ENCODE data around the gene INTS11. TPM values are rescaled to one million over a fixed set of nuclear protein-coding genes. Genes with fewer than 3 reads are reported as not detected.
A peak's percentile ranks its signal among the peaks of the same experiment; 100 is the strongest.

INTS11 gene
- polyA plus RNA-seq, 3 donors, result 46.2 to 154 (median 49.6) TPM

GRCh38 chr1:1341549-1342021 lies 17.1 kb upstream of the INTS11 start:
- Histone ChIP-seq H3K79me2 (ENCODE audit: insufficient read depth, low read length) (peaks cover 10% of the 10 kb centered on the region), H4K20me1 (ENCODE audit: insufficient read depth, low read length) (peaks cover 33% of the 10 kb centered on the region), H3K4me2 (replicated peaks; ENCODE audit: extremely low read depth, low read length, poor library complexity, severe bottlenecking) (no peak overlapping the region), H2AFZ (ENCODE audit: insufficient read depth, low read depth, low read length, poor library complexity, severe bottlenecking) (no peak overlapping the region), H3K4me3 (replicated peaks in 1 of 3; ENCODE audit: low read depth in 2 of 3, low read length in 3 of 3) (no peak overlapping the region), H3K27me3 (ENCODE audit: control insufficient read depth in 2 of 2, insufficient read depth in 2 of 2, low read length in 2 of 2) (no peaks in the 10 kb centered on the region), H3K36me3 (replicated peaks in 1 of 2; ENCODE audit: control insufficient read depth in 1 of 2, insufficient read depth in 2 of 2, low read length in 2 of 2) (peaks cover 9 to 29% of the 10 kb centered on the region in 2 donors), H3K27ac (ENCODE audit: low read depth in 1 of 2, low read length in 2 of 2) (no peak overlapping the region), H3K9me3 (replicated peaks in 1 of 2; ENCODE audit: control insufficient read depth in 1 of 2, insufficient read depth in 1 of 2, low read length in 2 of 2) (no peaks in the 10 kb centered on the region), H3K9ac (ENCODE audit: insufficient read depth, low read length, poor library complexity, severe bottlenecking) (no peak overlapping the region), H3K4me1 (ENCODE audit: control insufficient read depth in 1 of 2, insufficient read depth in 2 of 2, low read length in 2 of 2) (no peaks in the 10 kb centered on the region)
- H3K9me3 Mint-ChIP-seq, result peaks cover 0 to 1% (median 0%) of the 10 kb centered on the region in 7 donors
- H3K36me3 Mint-ChIP-seq, result peaks cover 21 to 44% of the 10 kb centered on the region in 2 donors
- peaks cover 2% of the 10 kb centered on the region for H3K4me1 Mint-ChIP-seq
- no peak for TF ChIP-seq CTCF (IDR thresholded peaks at IDR 0.05)
- peaks cover 0 to 6% (median 0%) of the 10 kb centered on the region in 3 donors for H3K27me3 Mint-ChIP-seq (ENCODE audit: low read depth in 3 of 3)
- WGBS (ENCODE audit: insufficient coverage), result 90% methylated on average over 17 of the region's 17 CpGs
- H3K27ac Mint-ChIP-seq, result no peak overlapping the region
- intact Hi-C loops (cut with micrococcal nuclease), result no loop called here
- H3K4me3 Mint-ChIP-seq, result no peak overlapping the region
- no peak for DNase-seq

- H2AFZ ChIP-seq (ENCODE audit: insufficient read depth, low read depth, low read length, poor library complexity, severe bottlenecking), result no peak overlapping the region
- H4K20me1 ChIP-seq (ENCODE audit: insufficient read depth, low read length), result peaks cover 28% of the 10 kb centered on the region
- DNase-seq, result no peak
- H3K36me3 ChIP-seq (replicated peaks in 1 of 2; ENCODE audit: control insufficient read depth in 1 of 2, insufficient read depth in 2 of 2, low read length in 2 of 2), result peaks cover 9 to 29% of the 10 kb centered on the region in 2 donors
- Mint-ChIP-seq H3K4me3 (no peak overlapping the region), H3K27ac (peak overlapping the region in 1 of 7 donors; percentile 68), H3K36me3 (peaks cover 21 to 44% of the 10 kb centered on the region in 2 donors), H3K4me1 (no peaks in the 10 kb centered on the region), H3K27me3 (ENCODE audit: low read depth in 3 of 3) (peaks cover 0 to 6% (median 0%) of the 10 kb centered on the region in 3 donors), H3K9me3 (peaks cover 0 to 1% (median 0%) of the 10 kb centered on the region in 7 donors)
- H3K9me3 ChIP-seq (replicated peaks in 1 of 2; ENCODE audit: control insufficient read depth in 1 of 2, insufficient read depth in 1 of 2, low read length in 2 of 2), result no peaks in the 10 kb centered on the region
- no peak for TF ChIP-seq CTCF (IDR thresholded peaks at IDR 0.05)
- WGBS (ENCODE audit: insufficient coverage), result 96% methylated on average over 35 of the region's 36 CpGs
- peaks cover 3% of the 10 kb centered on the region for H3K79me2 ChIP-seq (ENCODE audit: insufficient read depth, low read length)
- no peak overlapping the region for H3K27ac ChIP-seq (ENCODE audit: low read depth in 1 of 2, low read length in 2 of 2)
- H3K4me3 ChIP-seq (replicated peaks in 1 of 3; ENCODE audit: low read depth in 2 of 3, low read length in 3 of 3), result no peak overlapping the region
- no peaks in the 10 kb centered on the region for H3K4me1 ChIP-seq (ENCODE audit: control insufficient read depth in 1 of 2, insufficient read depth in 2 of 2, low read length in 2 of 2)
- intact Hi-C loops (cut with micrococcal nuclease), result no loop called here
- H3K9ac ChIP-seq (ENCODE audit: insufficient read depth, low read length, poor library complexity, severe bottlenecking), result no peak overlapping the region
- no peak overlapping the region for H3K4me2 ChIP-seq (replicated peaks; ENCODE audit: extremely low read depth, low read length, poor library complexity, severe bottlenecking)
- no peaks in the 10 kb centered on the region for H3K27me3 ChIP-seq (ENCODE audit: control insufficient read depth in 2 of 2, insufficient read depth in 2 of 2, low read length in 2 of 2)
These were observed 16.5 kb upstream of the INTS11 start for GRCh38 chr1:1340791-1341548.
